HCT116 (cell line): ENCODE results near the gene ITSN1. TPM values are rescaled to one million over a fixed set of nuclear protein-coding genes. Genes with fewer than 3 reads are reported as not detected.

Source experiments
- ATAC-seq: fragments of 200-7000 bp; cut with Tn5 transposase; 2 replicates; pipeline ENCODE4 v1.9.1; 2020; ENCODE audit warnings: mild to moderate bottlenecking, moderate library complexity
- BruUV-seq: library from RNA; stranded (reverse); fragments of 400-500 nt; replicated peaks from 2 replicates; lab custom pipeline; 2021; lab: Mats Ljungman, UMichigan
- CTCF ChIA-PET: fragments of 300-600 bp; sonication (Branson Sonifier 250); formaldehyde crosslinking; loops from one replicate; lab custom pipeline; 2021; ENCODE audit warnings: antibody characterized with exemption; lab: Charles Lee
- POLR2A ChIA-PET: fragments of 300-600, 350-600 bp; sonication (Branson Sonifier 250); formaldehyde crosslinking; loops from one replicate; lab custom pipeline; 2021; ENCODE audit warnings: antibody characterized with exemption; lab: Charles Lee
- RAD21 ChIA-PET, 2 experiments: fragments of 300-600 bp; sonication (Branson Sonifier 250); formaldehyde crosslinking; loops; one replicate each; lab custom pipeline; 2023; ENCODE audit warnings: low total read pairs in 2 of 2; ENCODE audit not compliant: uncharacterized antibody in 2 of 2, unreplicated experiment in 2 of 2, low non-redundant PET in 1 of 2; lab: Charles Lee
- DNase-seq: peaks from one replicate; pipeline ENCODE4 v3.0.0-alpha.2; 2010; ENCODE audit warnings: low read depth, low spot score
- H2AFZ ChIP-seq: fragments of 200-600 bp; shearing (Covaris generic), sonication (generic); 2 replicates; pipeline ENCODE4 v1.6.1; 2017; ENCODE audit warnings: low read depth, mixed run types, mixed read lengths, antibody characterized with exemption, low read length; ENCODE audit not compliant: poor library complexity, severe bottlenecking
- H3K27ac ChIP-seq: 2 replicates; pipeline ENCODE4 v1.5.1; 2012; ENCODE audit warnings: low read depth, low read length
- H3K27me3 ChIP-seq: fragments of 200-600 bp; sonication (generic); 2 replicates; pipeline ENCODE4 v1.6.1; 2016; ENCODE audit warnings: mixed run types, low read length, mixed read lengths; ENCODE audit not compliant: insufficient read depth
- H3K36me3 ChIP-seq, 2 experiments: fragments of 200-500 bp in 1 of 2; fragments of 200-600 bp in 1 of 2; sonication (Bioruptor generic) in 1 of 2; sonication (generic) in 1 of 2; 2 replicates each; pipeline versions ENCODE4 v1.5.1 to v1.6.1; 2014 to 2016; ENCODE audit warnings: low read length in 2 of 2, inconsistent platforms in 1 of 2, mixed read lengths in 1 of 2, mixed run types in 1 of 2; ENCODE audit not compliant: insufficient read depth in 2 of 2, control insufficient read depth in 1 of 2
- H3K4me1 ChIP-seq, 2 experiments: fragments of 200-600 bp in 1 of 2; sonication (generic) in 1 of 2; 2 replicates each; pipeline versions ENCODE4 v1.5.1 to v1.6.1; 2012 to 2017; ENCODE audit warnings: low read length in 2 of 2, inconsistent platforms in 1 of 2, mild to moderate bottlenecking in 1 of 2, mixed read lengths in 1 of 2, mixed run types in 1 of 2, moderate library complexity in 1 of 2; ENCODE audit not compliant: insufficient read depth in 2 of 2, control insufficient read depth in 1 of 2
- H3K4me2 ChIP-seq: fragments of 200-600 bp; sonication (generic); 2 replicates; pipeline ENCODE4 v1.6.1; 2017; ENCODE audit warnings: mixed run types, low read length, mixed read lengths
- H3K4me3 ChIP-seq, 2 experiments: fragments of 200-600 bp in 1 of 2; sonication (generic) in 1 of 2; replicated peaks in 1 of 2; 2 replicates each; pipeline ENCODE4 v1.5.1; 2011 to 2016; ENCODE audit warnings: low read length in 2 of 2, control low read depth in 1 of 2, low read depth in 1 of 2, mild to moderate bottlenecking in 1 of 2, mixed read lengths in 1 of 2, mixed run types in 1 of 2
- H3K79me2 ChIP-seq: fragments of 200-600 bp; sonication (generic); 2 replicates; pipeline ENCODE4 v1.6.1; 2017; ENCODE audit warnings: mild to moderate bottlenecking, mixed run types, low read length, moderate library complexity, mixed read lengths; ENCODE audit not compliant: insufficient read depth
- H3K9ac ChIP-seq: fragments of 200-600 bp; sonication (generic); 2 replicates; pipeline ENCODE4 v1.6.1; 2016; ENCODE audit warnings: low read length, mixed read lengths
- H3K9me2 ChIP-seq: fragments of 200-600 bp; sonication (generic), shearing (Covaris generic); 2 replicates; pipeline ENCODE4 v1.6.1; 2017; ENCODE audit warnings: mixed run types, mild to moderate bottlenecking, moderate library complexity; ENCODE audit not compliant: insufficient read depth
- H3K9me3 ChIP-seq, 2 experiments: fragments of 200-500 bp in 1 of 2; fragments of 200-600 bp in 1 of 2; sonication (Bioruptor generic) in 1 of 2; sonication (generic) in 1 of 2; 2 replicates each; pipeline ENCODE4 v1.6.1; 2014 to 2017; ENCODE audit warnings: low read length in 2 of 2, mixed read lengths in 2 of 2, inconsistent platforms in 1 of 2, low read depth in 1 of 2, mild to moderate bottlenecking in 1 of 2, mixed run types in 1 of 2, moderate library complexity in 1 of 2; ENCODE audit not compliant: control insufficient read depth in 1 of 2, insufficient read depth in 1 of 2
- H4K20me1 ChIP-seq: fragments of 200-600 bp; sonication (generic), shearing (Covaris generic); 2 replicates; pipeline ENCODE4 v1.6.1; 2017; ENCODE audit warnings: mixed run types, mild to moderate bottlenecking, moderate library complexity; ENCODE audit not compliant: insufficient read depth
- CEBPB ChIP-seq: IDR thresholded peaks from 2 replicates; pipeline ENCODE4 v1.6.1; 2012; ENCODE audit warnings: low read depth
- EGR1 ChIP-seq: IDR thresholded peaks from 2 replicates; pipeline ENCODE4 v1.6.1; 2012; ENCODE audit warnings: low read depth
- ELF1 ChIP-seq: IDR thresholded peaks from 2 replicates; pipeline ENCODE4 v1.6.1; 2012; ENCODE audit warnings: low read depth, borderline replicate concordance
- EZH2 ChIP-seq: fragments of 200-600 bp; sonication (generic); IDR thresholded peaks from 2 replicates; pipeline ENCODE4 v1.6.1; 2017; ENCODE audit warnings: antibody characterized with exemption, mixed run types
- EZH2phosphoT487 ChIP-seq: fragments of 200-600 bp; IDR thresholded peaks from 2 replicates; pipeline ENCODE4 v1.6.1; 2018; ENCODE audit warnings: antibody characterized with exemption, borderline replicate concordance
- FOSL1 ChIP-seq: IDR thresholded peaks from 2 replicates; pipeline ENCODE4 v1.6.1; 2012; ENCODE audit warnings: low read depth
- JUND ChIP-seq: IDR thresholded peaks from 2 replicates; pipeline ENCODE4 v1.6.1; 2012
- MAX ChIP-seq: IDR thresholded peaks from 2 replicates; pipeline ENCODE4 v1.6.1; 2012
- POLR2A ChIP-seq: IDR thresholded peaks from 2 replicates; pipeline ENCODE4 v1.7.0; 2011; ENCODE audit warnings: borderline replicate concordance; ENCODE audit not compliant: insufficient read depth, insufficient read length; ENCODE audit errors: extremely low read depth
- POLR2AphosphoS5 ChIP-seq: IDR thresholded peaks from 2 replicates; pipeline ENCODE4 v1.6.1; 2011; ENCODE audit warnings: mild to moderate bottlenecking, low read depth, low read length, moderate library complexity
- ZBTB33 ChIP-seq: IDR thresholded peaks from 2 replicates; pipeline ENCODE4 v1.6.1; 2011; ENCODE audit warnings: mild to moderate bottlenecking, low read length, moderate library complexity; ENCODE audit not compliant: insufficient replicate concordance; ENCODE audit errors: extremely low read depth
- ZFX ChIP-seq: fragments of 450-650 bp; IDR thresholded peaks from 2 replicates; pipeline ENCODE4 v1.6.1; 2017
- ZNF274 ChIP-seq: fragments of 200-500 bp; sonication (Bioruptor generic); IDR thresholded peaks from 2 replicates; pipeline ENCODE4 v1.6.1; 2014; ENCODE audit warnings: mild to moderate bottlenecking, low read depth, low read length, inconsistent platforms
- intact Hi-C: fragments of 100-400 bp; cut with micrococcal nuclease; formaldehyde crosslinking; loops from 2 replicates; pipeline ENCODE4 v1.10.0; 2022
- total RNA-seq: library from RNA; stranded (reverse); gene quantifications from one replicate; pipeline ENCODE4 v1.2.1, GENCODE V29; 2021; ENCODE audit not compliant: unreplicated experiment
- TF ChIP-seq, protein P1 (sequence below): IDR thresholded peaks from 2 replicates; pipeline ENCODE4 v1.6.1; 2012; ENCODE audit warnings: low read depth
- TF ChIP-seq, protein P2 (sequence below), 3 experiments: fragments of 200-600 bp in 1 of 3; sonication (generic) in 1 of 3; IDR thresholded peaks in 2 of 3; conservative IDR thresholded peaks in 1 of 3; 2 replicates each; pipeline ENCODE4 v1.5.1; 2012 to 2017; ENCODE audit warnings: low read depth in 2 of 3, low read length in 2 of 3, antibody characterized with exemption in 1 of 3, borderline replicate concordance in 1 of 3, control low read depth in 1 of 3, mild to moderate bottlenecking in 1 of 3, mixed read lengths in 1 of 3, mixed run types in 1 of 3, moderate library complexity in 1 of 3; ENCODE audit not compliant: insufficient read depth in 1 of 3

ITSN1 gene
- total RNA-seq, 1 experiment from 2014 or later: 25.8 TPM

GRCh38 chr21:33608559-33608958, 33.7 kb upstream of the ITSN1 start:
- ChIA-PET POLR2A (no interaction called here), RAD21 (no interaction called here), CTCF (no interaction called here)
- no peaks in the 10 kb centered on the region for H3K9me2 ChIP-seq
- no peaks in the 10 kb centered on the region for H4K20me1 ChIP-seq
- H3K4me3 ChIP-seq: no peak overlapping the region
- H3K27me3 ChIP-seq: no peaks in the 10 kb centered on the region
- ATAC-seq (no peak), DNase-seq (no peak)
- peaks cover 0 to 15% of the 10 kb centered on the region in 2 experiments; a peak in 2 of 4 replicates for H3K36me3 ChIP-seq
- H3K4me1 ChIP-seq: no peaks in the 10 kb centered on the region
- TF ChIP-seq, protein P1, sequence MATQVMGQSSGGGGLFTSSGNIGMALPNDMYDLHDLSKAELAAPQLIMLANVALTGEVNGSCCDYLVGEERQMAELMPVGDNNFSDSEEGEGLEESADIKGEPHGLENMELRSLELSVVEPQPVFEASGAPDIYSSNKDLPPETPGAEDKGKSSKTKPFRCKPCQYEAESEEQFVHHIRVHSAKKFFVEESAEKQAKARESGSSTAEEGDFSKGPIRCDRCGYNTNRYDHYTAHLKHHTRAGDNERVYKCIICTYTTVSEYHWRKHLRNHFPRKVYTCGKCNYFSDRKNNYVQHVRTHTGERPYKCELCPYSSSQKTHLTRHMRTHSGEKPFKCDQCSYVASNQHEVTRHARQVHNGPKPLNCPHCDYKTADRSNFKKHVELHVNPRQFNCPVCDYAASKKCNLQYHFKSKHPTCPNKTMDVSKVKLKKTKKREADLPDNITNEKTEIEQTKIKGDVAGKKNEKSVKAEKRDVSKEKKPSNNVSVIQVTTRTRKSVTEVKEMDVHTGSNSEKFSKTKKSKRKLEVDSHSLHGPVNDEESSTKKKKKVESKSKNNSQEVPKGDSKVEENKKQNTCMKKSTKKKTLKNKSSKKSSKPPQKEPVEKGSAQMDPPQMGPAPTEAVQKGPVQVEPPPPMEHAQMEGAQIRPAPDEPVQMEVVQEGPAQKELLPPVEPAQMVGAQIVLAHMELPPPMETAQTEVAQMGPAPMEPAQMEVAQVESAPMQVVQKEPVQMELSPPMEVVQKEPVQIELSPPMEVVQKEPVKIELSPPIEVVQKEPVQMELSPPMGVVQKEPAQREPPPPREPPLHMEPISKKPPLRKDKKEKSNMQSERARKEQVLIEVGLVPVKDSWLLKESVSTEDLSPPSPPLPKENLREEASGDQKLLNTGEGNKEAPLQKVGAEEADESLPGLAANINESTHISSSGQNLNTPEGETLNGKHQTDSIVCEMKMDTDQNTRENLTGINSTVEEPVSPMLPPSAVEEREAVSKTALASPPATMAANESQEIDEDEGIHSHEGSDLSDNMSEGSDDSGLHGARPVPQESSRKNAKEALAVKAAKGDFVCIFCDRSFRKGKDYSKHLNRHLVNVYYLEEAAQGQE: no peak
- no peak for TF ChIP-seq ZNF274
- TF ChIP-seq EGR1: no peak
- TF ChIP-seq ELF1: no peak
- TF ChIP-seq EZH2phosphoT487: no peak
- TF ChIP-seq JUND: no peak
- no peak for TF ChIP-seq CEBPB
- TF ChIP-seq MAX: no peak
- TF ChIP-seq, protein P2, sequence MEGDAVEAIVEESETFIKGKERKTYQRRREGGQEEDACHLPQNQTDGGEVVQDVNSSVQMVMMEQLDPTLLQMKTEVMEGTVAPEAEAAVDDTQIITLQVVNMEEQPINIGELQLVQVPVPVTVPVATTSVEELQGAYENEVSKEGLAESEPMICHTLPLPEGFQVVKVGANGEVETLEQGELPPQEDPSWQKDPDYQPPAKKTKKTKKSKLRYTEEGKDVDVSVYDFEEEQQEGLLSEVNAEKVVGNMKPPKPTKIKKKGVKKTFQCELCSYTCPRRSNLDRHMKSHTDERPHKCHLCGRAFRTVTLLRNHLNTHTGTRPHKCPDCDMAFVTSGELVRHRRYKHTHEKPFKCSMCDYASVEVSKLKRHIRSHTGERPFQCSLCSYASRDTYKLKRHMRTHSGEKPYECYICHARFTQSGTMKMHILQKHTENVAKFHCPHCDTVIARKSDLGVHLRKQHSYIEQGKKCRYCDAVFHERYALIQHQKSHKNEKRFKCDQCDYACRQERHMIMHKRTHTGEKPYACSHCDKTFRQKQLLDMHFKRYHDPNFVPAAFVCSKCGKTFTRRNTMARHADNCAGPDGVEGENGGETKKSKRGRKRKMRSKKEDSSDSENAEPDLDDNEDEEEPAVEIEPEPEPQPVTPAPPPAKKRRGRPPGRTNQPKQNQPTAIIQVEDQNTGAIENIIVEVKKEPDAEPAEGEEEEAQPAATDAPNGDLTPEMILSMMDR (IDR thresholded peaks at IDR 0.05 in 2 of 3, conservative IDR thresholded peaks at IDR 0.05 in 1 of 3; ENCODE audit: borderline replicate concordance in 1 of 3, insufficient read depth in 1 of 3, low read depth in 2 of 3, low read length in 2 of 3): no peak
- TF ChIP-seq FOSL1: no peak
- TF ChIP-seq POLR2AphosphoS5: no peak
- TF ChIP-seq ZFX: no peak
- TF ChIP-seq POLR2A: no peak
- TF ChIP-seq ZBTB33: no peak
- TF ChIP-seq EZH2: no peak
- BruUV-seq: no TSS peak
- H3K9ac ChIP-seq: no peak overlapping the region
- H3K79me2 ChIP-seq: no peaks in the 10 kb centered on the region
- H3K27ac ChIP-seq: no peak overlapping the region
- H3K9me3 ChIP-seq: no peaks in the 10 kb centered on the region
- H3K4me2 ChIP-seq: no peak overlapping the region
- no peak overlapping the region for H2AFZ ChIP-seq
- intact Hi-C loops: loop anchor here (5.0 kb wide), 2 partner anchors 161 to 294 kb away; no protein-coding TSS in a partner anchor
